Thyroid gland (tissue), 4 donors: ENCODE measurements around the gene LRRC8E. TPM values are rescaled to one million over a fixed set of nuclear protein-coding genes. Genes with fewer than 3 reads are reported as not detected.

ENCODE experiments used
- DNase-seq, 2 donors: peaks; one replicate each; pipeline ENCODE4 v3.0.0-alpha.2; 2019
- H3K27ac ChIP-seq, 3 donors: fragments of 200-600 bp; sonication (generic); 1 replicate in 2 of 3; 2 replicates in 1 of 3; pipeline ENCODE4 v1.5.1; 2016 to 2019; ENCODE audit warnings: mild to moderate bottlenecking in 1 of 3, moderate library complexity in 1 of 3
- H3K27me3 ChIP-seq: fragments of 200-600 bp; sonication (generic); one replicate; pipeline ENCODE4 v1.5.1; 2019
- H3K36me3 ChIP-seq, 2 donors: fragments of 200-600 bp; sonication (generic); one replicate each; pipeline ENCODE4 v1.5.1; 2016 to 2019
- H3K4me1 ChIP-seq, 2 donors: fragments of 200-600 bp; sonication (generic); one replicate each; pipeline ENCODE4 v1.5.1; 2017 to 2019
- H3K4me3 ChIP-seq, 3 donors: fragments of 200-600 bp; sonication (generic); replicated peaks in 1 of 3; 1 replicate in 2 of 3; 2 replicates in 1 of 3; pipeline ENCODE4 v1.5.1; 2016; ENCODE audit warnings: mild to moderate bottlenecking in 1 of 3
- H3K9me3 ChIP-seq: fragments of 200-600 bp; sonication (generic); one replicate; pipeline ENCODE4 v1.5.1; 2017
- CTCF ChIP-seq, 6 experiments: fragments of 200-600 bp in 3 of 6; fragments of 450-650 bp in 3 of 6; sonication (generic) in 3 of 6; IDR thresholded peaks; one replicate each; pipeline ENCODE4 v1.5.1; 2016 to 2019; ENCODE audit warnings: antibody characterized with exemption in 6 of 6, mild to moderate bottlenecking in 2 of 6, inconsistent platforms in 1 of 6, moderate library complexity in 1 of 6
- POLR2A ChIP-seq, 2 donors: fragments of 450-650 bp; IDR thresholded peaks; one replicate each; pipeline ENCODE4 v1.6.1; 2017; ENCODE audit warnings: antibody characterized with exemption in 2 of 2, mild to moderate bottlenecking in 2 of 2, moderate library complexity in 1 of 2
- WGBS, 2 donors: methylation state at CpG; one replicate each; pipeline ENCODE4 v1.1.5; 2017; 5-methylcytosine and 5-hydroxymethylcytosine counted together
- intact Hi-C: fragments of 100-400 bp; cut with DNase I; formaldehyde crosslinking; loops from one replicate; pipeline ENCODE4 v1.15.1; 2023
- total RNA-seq, 4 donors: library from RNA; depleted of rRNA; stranded (reverse); fragments of >200 nt; gene quantifications; one replicate each; pipeline ENCODE4 v1.2.3, GENCODE V29; 2016

The LRRC8E gene
- total RNA-seq, 4 donors from 2014 or later: 1.4 to 3.3 (median 2.3) TPM

- WGBS, 2 donors: 84 to 85% methylated on average over 24 to 26 of the region's 26 CpGs
- no peaks in the 10 kb centered on the region for H3K27me3 ChIP-seq
- H3K36me3 ChIP-seq: no peaks in the 10 kb centered on the region
- intact Hi-C loops: no loop called here
- no peak overlapping the region for H3K4me3 ChIP-seq
- no peaks in the 10 kb centered on the region for H3K9me3 ChIP-seq
- H3K4me1 ChIP-seq: peaks cover 0 to 10% of the 10 kb centered on the region in 2 donors
- H3K27ac ChIP-seq: no peak overlapping the region
- DNase-seq: no peak
- no peak for TF ChIP-seq POLR2A (IDR thresholded peaks at IDR 0.05)
- TF ChIP-seq CTCF (IDR thresholded peaks at IDR 0.05): no peak
These were observed 32.7 kb upstream of the LRRC8E start for GRCh38 chr19:7855426-7856108.

- Histone ChIP-seq H3K27ac (no peak overlapping the region), H3K9me3 (no peaks in the 10 kb centered on the region), H3K4me1 (peaks cover 0 to 10% of the 10 kb centered on the region in 2 donors), H3K27me3 (no peaks in the 10 kb centered on the region), H3K36me3 (no peaks in the 10 kb centered on the region), H3K4me3 (no peak overlapping the region)
- no peak for DNase-seq
- WGBS, 2 donors: 86 to 94% methylated on average over 13 to 16 of the region's 16 CpGs
- intact Hi-C loops: no loop called here
- TF ChIP-seq POLR2A (IDR thresholded peaks at IDR 0.05) (no peak), CTCF (IDR thresholded peaks at IDR 0.05) (no peak)
These were observed 32.2 kb upstream of the LRRC8E start for GRCh38 chr19:7856109-7856591.

- Histone ChIP-seq H3K27me3 (no peaks in the 10 kb centered on the region), H3K36me3 (no peaks in the 10 kb centered on the region), H3K4me1 (peaks cover 2 to 11% of the 10 kb centered on the region in 2 donors), H3K27ac (no peak overlapping the region), H3K9me3 (no peaks in the 10 kb centered on the region), H3K4me3 (no peak overlapping the region)
- DNase-seq: no peak
- WGBS, 2 donors: 84 to 85% methylated on average over 34 to 35 of the region's 38 CpGs
- TF ChIP-seq POLR2A (IDR thresholded peaks at IDR 0.05): no peak
- no peak for TF ChIP-seq CTCF (IDR thresholded peaks at IDR 0.05)
- intact Hi-C loops: no loop called here
These were observed 31.3 kb upstream of the LRRC8E start for GRCh38 chr19:7856679-7857663.

GRCh38 chr19:7857727-7858108 lies 30.6 kb upstream of the LRRC8E start:
- Histone ChIP-seq H3K27me3 (no peaks in the 10 kb centered on the region), H3K4me3 (no peak overlapping the region), H3K4me1 (peaks cover 7 to 17% of the 10 kb centered on the region in 2 donors), H3K9me3 (no peaks in the 10 kb centered on the region), H3K36me3 (no peaks in the 10 kb centered on the region), H3K27ac (no peak overlapping the region)
- 76 to 86% methylated on average over 6 to 7 of the region's 8 CpGs for WGBS, 2 donors
- TF ChIP-seq CTCF (IDR thresholded peaks at IDR 0.05): no peak
- no peak for TF ChIP-seq POLR2A (IDR thresholded peaks at IDR 0.05)
- intact Hi-C loops: no loop called here
- DNase-seq: no peak
